NT2/D1 (cell line): ENCODE results near the gene SLC7A1.

Source experiments
- DNase-seq: peaks from one replicate; pipeline ENCODE4 v3.0.0-alpha.2; 2011; ENCODE audit warnings: low read depth, low spot score
- H3K27me3 ChIP-seq: 2 replicates; pipeline ENCODE4 v1.6.0; 2011; ENCODE audit warnings: mild to moderate bottlenecking; ENCODE audit not compliant: insufficient read length, insufficient read depth
- H3K36me3 ChIP-seq: 2 replicates; pipeline ENCODE4 v1.6.1; 2011; ENCODE audit warnings: mild to moderate bottlenecking, low read length, mixed read lengths; ENCODE audit not compliant: insufficient read depth, insufficient read length
- H3K4me1 ChIP-seq: 2 replicates; pipeline ENCODE4 v1.5.1; 2011; ENCODE audit not compliant: insufficient read depth, insufficient read length
- H3K4me3 ChIP-seq: 2 replicates; pipeline ENCODE4 v1.5.1; 2011; ENCODE audit warnings: low read depth; ENCODE audit not compliant: insufficient read length
- H3K9ac ChIP-seq: 2 replicates; pipeline ENCODE4 v1.6.0; 2011; ENCODE audit warnings: low read depth; ENCODE audit not compliant: insufficient read length
- H3K9me3 ChIP-seq: 2 replicates; pipeline ENCODE4 v1.5.1; 2011; ENCODE audit warnings: mild to moderate bottlenecking, low read length; ENCODE audit not compliant: insufficient read depth
- SUZ12 ChIP-seq: IDR thresholded peaks from 2 replicates; pipeline ENCODE4 v1.6.1; 2011; ENCODE audit not compliant: insufficient read length, insufficient read depth; ENCODE audit errors: extremely low read depth
- YY1 ChIP-seq: IDR thresholded peaks from 2 replicates; pipeline ENCODE4 v1.6.1; 2011; ENCODE audit not compliant: insufficient read length, insufficient read depth
- ZNF274 ChIP-seq: IDR thresholded peaks from 2 replicates; pipeline ENCODE4 v1.6.1; 2011; ENCODE audit warnings: mild to moderate bottlenecking, low read depth, low read length

Gene SLC7A1

DNA sequence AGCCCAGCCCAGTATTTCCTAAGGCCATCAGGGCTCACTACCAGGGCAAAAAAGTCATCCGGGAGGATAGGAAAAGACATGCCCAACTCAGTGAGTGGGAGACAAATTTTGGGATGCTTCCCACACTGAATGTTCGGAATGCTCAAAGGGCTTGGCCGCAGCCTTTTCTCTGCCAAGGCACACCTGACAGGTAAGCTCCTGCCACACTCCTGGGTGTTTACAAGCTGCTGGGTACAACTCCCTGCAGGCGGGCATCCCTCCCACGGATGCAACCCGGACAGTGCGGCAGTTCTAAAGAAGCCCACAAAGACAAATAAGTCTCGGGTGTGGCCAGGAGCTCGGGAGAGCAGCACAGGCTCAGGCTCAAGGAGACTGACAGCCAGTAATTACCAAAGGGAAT, 28.1 kb downstream of the SLC7A1 start:
- Histone ChIP-seq H3K36me3 (no peaks in the 10 kb centered on the region), H3K9me3 (no peaks in the 10 kb centered on the region), H3K27me3 (no peaks in the 10 kb centered on the region), H3K4me1 (peaks cover 10% of the 10 kb centered on the region), H3K4me3 (no peak overlapping the region), H3K9ac (no peak overlapping the region)
- TF ChIP-seq SUZ12: no peak
- no peak for TF ChIP-seq ZNF274
- no peak for TF ChIP-seq YY1
- no peak for DNase-seq

DNA sequence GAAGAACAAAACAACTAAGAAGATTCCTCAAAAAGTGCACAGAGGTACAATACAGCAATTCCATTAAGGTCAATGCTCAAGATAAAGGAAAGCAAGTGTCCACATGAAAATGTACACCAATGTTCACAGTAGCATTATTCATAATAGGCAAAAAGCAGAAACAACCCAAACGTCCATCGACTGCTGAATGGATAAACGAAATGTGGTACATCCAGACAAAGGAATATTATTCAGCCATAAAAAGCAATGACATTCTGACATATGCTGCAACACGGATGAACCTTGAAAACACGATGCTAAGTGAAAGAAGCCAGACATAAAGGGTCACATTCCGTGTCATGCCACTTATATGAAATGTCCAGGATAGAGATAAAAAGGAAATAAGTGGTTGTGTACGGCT, 29.3 kb downstream of the SLC7A1 start:
- no peak overlapping the region for H3K4me3 ChIP-seq
- no peaks in the 10 kb centered on the region for H3K9me3 ChIP-seq
- H3K27me3 ChIP-seq: no peaks in the 10 kb centered on the region
- H3K4me1 ChIP-seq: peaks cover 10% of the 10 kb centered on the region
- H3K9ac ChIP-seq: no peak overlapping the region
- no peak for DNase-seq
- TF ChIP-seq SUZ12: no peak
- no peak for TF ChIP-seq YY1
- no peak for TF ChIP-seq ZNF274
- no peaks in the 10 kb centered on the region for H3K36me3 ChIP-seq

DNA sequence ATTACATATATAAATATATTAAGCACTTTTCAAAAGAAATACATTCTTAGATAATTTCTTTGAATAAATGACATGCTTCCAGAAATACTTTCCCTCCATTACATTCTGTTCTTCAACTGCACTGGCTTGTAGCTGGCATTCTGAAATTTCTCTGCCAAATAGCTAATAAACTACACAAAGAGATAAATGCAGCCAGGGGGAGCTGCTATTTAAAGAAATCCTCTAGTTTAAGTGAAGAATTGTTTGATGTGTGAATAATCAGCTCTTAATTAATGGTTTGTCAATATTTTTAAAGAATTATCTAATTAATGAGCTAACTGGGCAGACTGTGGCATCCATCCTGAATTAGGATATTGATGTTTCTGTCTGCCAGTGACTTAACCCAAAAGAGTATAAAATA, 30.7 kb downstream of the SLC7A1 start:
- DNase-seq: no peak
- TF ChIP-seq SUZ12 (no peak), ZNF274 (no peak), YY1 (no peak)
- Histone ChIP-seq H3K9me3 (no peaks in the 10 kb centered on the region), H3K27me3 (no peaks in the 10 kb centered on the region), H3K4me3 (no peak overlapping the region), H3K4me1 (peaks cover 6% of the 10 kb centered on the region), H3K9ac (no peak overlapping the region), H3K36me3 (no peaks in the 10 kb centered on the region)

DNA sequence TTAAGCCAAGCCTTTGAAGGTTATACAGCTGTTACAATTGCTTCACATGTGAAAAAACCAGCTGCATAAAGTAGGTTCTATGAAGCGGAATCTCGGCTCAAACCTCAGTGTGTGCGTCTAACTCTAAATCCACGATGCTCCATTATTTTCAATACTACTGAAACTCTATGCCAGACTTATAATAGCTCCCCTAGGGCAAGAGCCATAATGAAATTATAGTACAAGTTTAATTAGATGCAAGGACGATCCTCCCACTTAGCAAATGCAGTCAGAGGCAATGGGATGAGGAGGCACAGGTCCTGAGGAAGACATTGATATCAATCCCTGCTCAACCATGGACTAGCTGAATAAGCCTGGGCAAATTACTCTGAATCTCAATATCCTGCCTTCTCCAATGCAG, 31.1 kb downstream of the SLC7A1 start:
- no peaks in the 10 kb centered on the region for H3K9me3 ChIP-seq

DNA sequence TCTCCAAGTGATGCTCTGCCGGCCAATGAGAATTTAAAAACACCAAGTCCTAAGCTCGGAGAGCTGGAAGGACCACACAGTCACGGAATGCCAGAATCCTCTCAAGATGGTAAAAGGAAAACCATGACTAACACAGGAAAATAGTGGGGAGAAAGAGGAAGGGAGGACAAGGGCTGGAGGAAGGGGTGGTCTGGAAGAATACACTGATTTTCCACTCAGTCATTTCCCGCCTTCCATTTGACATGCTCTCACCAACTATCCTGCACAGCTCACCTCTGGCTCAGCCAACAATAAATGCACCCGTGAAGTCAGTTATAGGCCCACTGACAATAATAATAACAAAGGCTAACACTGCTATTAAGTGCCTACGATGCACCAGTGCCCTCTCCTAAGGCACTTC, 31.5 kb downstream of the SLC7A1 start:
- Histone ChIP-seq H3K9me3 (no peaks in the 10 kb centered on the region), H3K4me1 (peaks cover 6% of the 10 kb centered on the region), H3K4me3 (no peak overlapping the region), H3K27me3 (no peaks in the 10 kb centered on the region), H3K9ac (no peak overlapping the region), H3K36me3 (no peaks in the 10 kb centered on the region)
- DNase-seq: no peak
- TF ChIP-seq SUZ12 (no peak), ZNF274 (no peak), YY1 (no peak)

More for the DNA sequence above, 31.1 kb downstream of the SLC7A1 start:
- no peaks in the 10 kb centered on the region for H3K36me3 ChIP-seq
- no peak for TF ChIP-seq YY1
- no peak for TF ChIP-seq ZNF274
- no peak for TF ChIP-seq SUZ12
- H3K27me3 ChIP-seq: no peaks in the 10 kb centered on the region
- no peak for DNase-seq
- H3K9ac ChIP-seq: no peak overlapping the region
- H3K4me1 ChIP-seq: peaks cover 6% of the 10 kb centered on the region
- H3K4me3 ChIP-seq: no peak overlapping the region

DNA sequence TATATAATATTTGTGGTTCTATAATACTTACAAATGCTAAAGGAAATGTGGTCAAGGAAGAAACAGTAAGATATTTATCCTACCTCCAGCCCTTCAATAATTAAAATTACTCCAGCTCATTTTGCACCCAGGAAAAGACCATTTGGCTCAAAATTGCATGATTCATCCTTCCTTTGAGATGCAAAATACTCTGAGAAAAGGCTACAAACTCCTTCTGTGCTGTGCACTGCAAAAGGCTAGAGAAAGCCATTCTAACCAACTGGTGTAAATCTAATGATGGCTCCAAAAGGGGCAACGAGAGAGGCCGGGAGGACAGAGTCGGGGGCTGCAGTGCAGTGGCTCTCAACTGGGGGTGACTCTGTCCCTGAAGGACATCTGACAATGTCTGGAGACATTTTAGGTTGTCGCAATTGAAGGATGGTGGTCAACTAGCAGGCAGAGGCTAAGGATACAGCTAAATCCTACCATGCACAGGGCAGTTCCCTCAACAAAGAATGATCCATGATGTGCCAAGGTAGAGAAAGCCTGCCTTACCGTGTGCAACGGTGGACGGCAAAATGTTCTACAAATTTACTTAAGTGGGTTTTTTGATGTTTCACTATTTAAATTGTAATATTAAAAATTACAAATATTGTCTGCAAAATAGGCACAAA, 32.6 kb downstream of the SLC7A1 start:
- Histone ChIP-seq H3K4me1 (peaks cover 6% of the 10 kb centered on the region), H3K4me3 (no peak overlapping the region)

DNA sequence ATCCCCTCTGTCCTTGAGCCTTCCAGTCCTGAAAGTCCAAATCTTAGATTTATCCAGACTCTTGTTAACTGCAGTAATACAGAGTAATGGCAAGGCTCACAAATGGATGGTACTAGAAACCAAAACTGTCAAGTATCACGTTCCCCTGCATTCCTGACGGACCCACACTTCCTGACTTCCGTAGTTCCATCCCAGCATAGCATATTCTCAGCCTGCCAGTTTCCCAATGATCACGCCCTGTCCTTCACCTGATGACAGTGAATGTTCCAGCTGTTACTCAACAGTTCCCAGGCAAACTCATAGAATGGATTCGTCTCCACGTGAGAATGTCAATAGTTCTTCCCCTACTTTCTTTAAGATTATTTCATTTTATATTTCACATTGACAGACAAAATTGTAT, 33.6 kb downstream of the SLC7A1 start:
- H3K4me1 ChIP-seq: peaks cover 6% of the 10 kb centered on the region
- no peak overlapping the region for H3K4me3 ChIP-seq
- TF ChIP-seq SUZ12 (no peak), ZNF274 (no peak), YY1 (no peak)
- no peak overlapping the region for H3K9ac ChIP-seq
- H3K9me3 ChIP-seq: no peaks in the 10 kb centered on the region
- no peaks in the 10 kb centered on the region for H3K27me3 ChIP-seq
- no peaks in the 10 kb centered on the region for H3K36me3 ChIP-seq
- no peak for DNase-seq

More for the DNA sequence above, 32.6 kb downstream of the SLC7A1 start:
- TF ChIP-seq SUZ12 (no peak), ZNF274 (no peak), YY1 (no peak)
- H3K27me3 ChIP-seq: no peaks in the 10 kb centered on the region
- H3K36me3 ChIP-seq: no peaks in the 10 kb centered on the region
- DNase-seq: no peak
- no peak overlapping the region for H3K9ac ChIP-seq
- no peaks in the 10 kb centered on the region for H3K9me3 ChIP-seq

DNA sequence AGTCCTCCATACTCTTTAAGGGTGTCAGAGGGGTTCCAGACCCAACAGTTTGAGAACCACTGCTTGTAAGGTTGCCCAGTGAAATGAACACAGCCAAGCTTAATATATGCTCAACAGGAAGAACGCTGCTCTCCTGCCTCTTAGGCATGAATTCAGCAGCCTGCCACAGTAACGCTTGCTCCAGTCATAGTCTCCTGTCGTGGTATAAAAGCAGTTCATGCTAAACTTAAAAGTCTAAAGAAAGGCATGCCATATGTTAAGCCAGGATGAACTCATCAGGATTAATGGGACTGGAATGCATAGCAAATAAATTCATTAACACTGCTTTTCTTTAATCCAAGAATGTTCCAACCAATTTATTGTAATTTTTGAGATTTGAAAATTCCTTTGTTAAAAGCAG, 38.7 kb downstream of the SLC7A1 start:
- H3K27me3 ChIP-seq: no peaks in the 10 kb centered on the region
- no peaks in the 10 kb centered on the region for H3K9me3 ChIP-seq
- H3K4me3 ChIP-seq: no peak overlapping the region
- TF ChIP-seq SUZ12: no peak
- H3K9ac ChIP-seq: no peak overlapping the region
- H3K4me1 ChIP-seq: no peaks in the 10 kb centered on the region
- no peak for DNase-seq
- peaks cover 19% of the 10 kb centered on the region for H3K36me3 ChIP-seq
